GM23248 (cell line): ENCODE measurements around the gene RIMS1.

Source experiments
- EZH2 ChIP-seq: fragments of 200-600 bp; sonication (generic); IDR thresholded peaks from 2 replicates; pipeline ENCODE4 v1.6.1; 2018; ENCODE audit warnings: antibody characterized with exemption, mild to moderate bottlenecking; ENCODE audit not compliant: insufficient read depth, poor library complexity, severe bottlenecking
- EZH2phosphoT487 ChIP-seq: fragments of 200-600 bp; sonication (generic); IDR thresholded peaks from 2 replicates; pipeline ENCODE4 v1.6.1; 2018; ENCODE audit warnings: antibody characterized with exemption, moderate library complexity, mild to moderate bottlenecking, low read depth; ENCODE audit not compliant: insufficient read depth

DNA sequence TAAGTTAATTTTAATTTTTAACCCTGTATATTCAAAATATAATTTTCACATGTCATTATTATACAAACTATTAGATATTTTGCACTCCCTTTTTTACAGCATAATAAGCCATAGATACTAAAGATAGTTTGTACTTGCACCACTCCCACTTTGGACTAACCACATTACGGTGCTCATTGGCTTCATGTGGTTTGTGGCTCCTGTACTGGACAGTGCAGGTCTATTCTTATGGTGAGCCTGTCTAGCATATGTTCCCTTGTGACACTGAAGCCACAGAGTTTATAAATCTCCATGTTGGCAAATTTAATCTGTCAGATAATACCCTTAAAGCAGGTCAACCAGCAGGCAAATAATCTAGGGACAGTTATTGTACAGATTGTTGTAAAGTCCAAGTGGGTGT lies 381.1 kb downstream of the RIMS1 start:
- no peak for TF ChIP-seq EZH2
- TF ChIP-seq EZH2phosphoT487 = no peak
